ENCODE measurements around the gene SSUH2.

DNA sequence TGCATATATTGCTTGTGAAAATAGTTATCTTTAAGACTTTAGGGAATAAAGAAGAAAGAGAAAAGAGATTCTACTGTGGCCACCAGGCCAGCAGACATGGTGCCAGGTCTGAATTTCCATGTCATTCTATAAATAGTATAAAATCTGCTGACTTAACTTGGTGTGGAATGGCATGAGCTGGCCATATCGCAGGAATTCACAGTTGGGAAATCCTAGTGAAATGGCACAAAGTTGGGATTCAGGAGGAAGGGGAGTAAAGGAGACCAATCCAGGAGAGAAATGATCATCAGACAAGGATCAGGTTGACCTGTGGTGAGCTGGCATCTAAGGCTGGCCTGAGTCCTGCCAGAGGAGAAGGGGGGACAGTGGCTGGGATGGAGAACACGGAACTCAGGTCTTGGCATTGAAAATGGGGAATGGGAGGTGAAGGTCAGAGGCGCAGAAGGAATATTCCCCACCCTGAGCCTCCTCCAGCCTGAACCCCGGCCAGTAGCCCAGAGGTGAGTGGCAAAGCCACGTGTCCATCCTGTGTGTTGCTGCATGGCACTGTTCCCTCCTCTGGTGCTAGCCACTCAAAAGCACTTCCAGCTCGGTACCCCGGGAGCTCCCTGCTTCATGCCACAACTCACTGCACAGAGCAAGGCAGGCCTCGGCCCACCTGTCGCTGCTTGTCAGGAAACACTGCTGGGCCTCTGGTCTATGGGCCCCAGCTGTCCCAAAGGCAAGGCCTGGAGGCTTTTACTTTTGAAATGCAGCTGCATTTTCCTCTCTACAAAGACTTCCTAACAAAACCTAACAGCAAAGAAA lies 51.4 kb downstream of the SSUH2 start:
- TF ChIP-seq, protein P1, sequence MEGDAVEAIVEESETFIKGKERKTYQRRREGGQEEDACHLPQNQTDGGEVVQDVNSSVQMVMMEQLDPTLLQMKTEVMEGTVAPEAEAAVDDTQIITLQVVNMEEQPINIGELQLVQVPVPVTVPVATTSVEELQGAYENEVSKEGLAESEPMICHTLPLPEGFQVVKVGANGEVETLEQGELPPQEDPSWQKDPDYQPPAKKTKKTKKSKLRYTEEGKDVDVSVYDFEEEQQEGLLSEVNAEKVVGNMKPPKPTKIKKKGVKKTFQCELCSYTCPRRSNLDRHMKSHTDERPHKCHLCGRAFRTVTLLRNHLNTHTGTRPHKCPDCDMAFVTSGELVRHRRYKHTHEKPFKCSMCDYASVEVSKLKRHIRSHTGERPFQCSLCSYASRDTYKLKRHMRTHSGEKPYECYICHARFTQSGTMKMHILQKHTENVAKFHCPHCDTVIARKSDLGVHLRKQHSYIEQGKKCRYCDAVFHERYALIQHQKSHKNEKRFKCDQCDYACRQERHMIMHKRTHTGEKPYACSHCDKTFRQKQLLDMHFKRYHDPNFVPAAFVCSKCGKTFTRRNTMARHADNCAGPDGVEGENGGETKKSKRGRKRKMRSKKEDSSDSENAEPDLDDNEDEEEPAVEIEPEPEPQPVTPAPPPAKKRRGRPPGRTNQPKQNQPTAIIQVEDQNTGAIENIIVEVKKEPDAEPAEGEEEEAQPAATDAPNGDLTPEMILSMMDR (conservative IDR thresholded peaks at IDR 0.05 in 1 of 2, IDR thresholded peaks at IDR 0.05 in 1 of 2; ENCODE audit: extremely low read depth in 1 of 2, insufficient read depth in 1 of 2, low read depth in 1 of 2, low read length in 2 of 2) = no peak
- no peak for TF ChIP-seq EZH2 (IDR thresholded peaks at IDR 0.05; ENCODE audit: borderline replicate concordance, low read length)
